ENCODE results near the gene GIMAP1.

The GIMAP1 gene

DNA sequence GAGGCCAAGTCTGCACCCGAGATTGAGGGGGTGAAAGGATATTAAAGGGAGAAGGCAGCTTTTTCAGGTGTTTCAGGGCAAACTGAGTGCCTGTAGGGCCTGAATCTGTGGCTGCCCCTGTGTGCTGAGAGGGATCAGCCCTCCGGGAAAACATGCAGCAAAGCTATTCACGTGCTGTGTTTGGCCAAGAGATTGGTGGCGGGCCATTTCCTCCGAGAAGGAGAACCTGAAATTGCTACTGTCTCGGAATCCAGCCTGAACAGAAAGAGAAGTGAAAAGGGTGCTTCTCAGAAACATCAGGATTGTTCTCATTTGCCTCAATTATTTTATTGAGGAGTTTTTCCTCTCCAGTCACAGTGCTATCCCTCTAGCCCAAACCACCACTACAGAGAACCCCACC, 36.8 kb downstream of the GIMAP1 start:
- Histone ChIP-seq H3K4me1 (ENCODE audit: control insufficient read depth in 1 of 2, insufficient read depth in 1 of 2, low read depth in 1 of 2, low read length in 1 of 2) (no peaks in the 10 kb centered on the region), H3K27ac (no peak overlapping the region), H3K4me3 (ENCODE audit: low read depth in 1 of 2, low read length in 1 of 2) (no peak overlapping the region), H3K9me3 (no peaks in the 10 kb centered on the region), H3K36me3 (no peaks in the 10 kb centered on the region), H3K27me3 (peaks cover 6% of the 10 kb centered on the region)
- TF ChIP-seq, protein P1, sequence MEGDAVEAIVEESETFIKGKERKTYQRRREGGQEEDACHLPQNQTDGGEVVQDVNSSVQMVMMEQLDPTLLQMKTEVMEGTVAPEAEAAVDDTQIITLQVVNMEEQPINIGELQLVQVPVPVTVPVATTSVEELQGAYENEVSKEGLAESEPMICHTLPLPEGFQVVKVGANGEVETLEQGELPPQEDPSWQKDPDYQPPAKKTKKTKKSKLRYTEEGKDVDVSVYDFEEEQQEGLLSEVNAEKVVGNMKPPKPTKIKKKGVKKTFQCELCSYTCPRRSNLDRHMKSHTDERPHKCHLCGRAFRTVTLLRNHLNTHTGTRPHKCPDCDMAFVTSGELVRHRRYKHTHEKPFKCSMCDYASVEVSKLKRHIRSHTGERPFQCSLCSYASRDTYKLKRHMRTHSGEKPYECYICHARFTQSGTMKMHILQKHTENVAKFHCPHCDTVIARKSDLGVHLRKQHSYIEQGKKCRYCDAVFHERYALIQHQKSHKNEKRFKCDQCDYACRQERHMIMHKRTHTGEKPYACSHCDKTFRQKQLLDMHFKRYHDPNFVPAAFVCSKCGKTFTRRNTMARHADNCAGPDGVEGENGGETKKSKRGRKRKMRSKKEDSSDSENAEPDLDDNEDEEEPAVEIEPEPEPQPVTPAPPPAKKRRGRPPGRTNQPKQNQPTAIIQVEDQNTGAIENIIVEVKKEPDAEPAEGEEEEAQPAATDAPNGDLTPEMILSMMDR (IDR thresholded peaks at IDR 0.05) = no peak

DNA sequence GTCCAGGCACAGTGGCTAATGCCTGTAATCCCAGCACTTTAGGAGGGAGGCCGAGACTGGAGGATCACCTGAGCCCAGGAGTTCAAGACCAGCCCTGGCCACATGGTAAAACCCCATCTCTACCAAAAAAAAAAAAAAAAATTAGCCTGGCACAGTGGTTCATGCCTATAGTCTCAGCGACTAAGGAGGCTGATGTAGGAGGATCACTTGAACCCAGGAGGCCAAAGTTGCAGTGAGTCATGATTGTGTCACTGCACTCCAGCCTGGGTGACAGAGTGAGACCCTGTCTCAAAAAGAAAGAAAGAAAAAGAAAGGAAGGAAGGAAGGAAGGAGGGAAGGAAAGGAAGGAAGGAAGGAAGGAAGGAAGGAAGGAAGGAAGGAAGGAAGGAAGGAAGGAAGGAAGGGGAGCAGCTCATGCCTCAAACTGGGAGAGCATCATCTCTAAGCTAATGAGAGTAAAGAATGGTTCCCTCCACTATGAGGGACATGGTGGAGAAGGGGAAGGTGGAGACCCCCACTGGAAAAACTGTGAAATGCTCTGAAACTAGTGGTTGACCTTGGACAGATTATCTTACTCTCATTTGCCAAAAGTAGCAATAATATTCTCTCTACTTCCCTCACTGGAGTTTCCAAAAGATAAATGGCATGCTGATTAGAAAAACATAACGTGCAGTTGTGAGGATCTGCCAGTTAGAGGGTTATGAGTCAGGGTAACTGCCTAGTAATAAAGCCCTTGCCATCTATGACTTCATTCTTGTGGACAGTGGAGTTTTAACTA, 37.6 kb downstream of the GIMAP1 start:
- no peak overlapping the region for H3K4me3 ChIP-seq (ENCODE audit: low read depth in 1 of 2, low read length in 1 of 2)
- peaks cover 6% of the 10 kb centered on the region for H3K27me3 ChIP-seq
- no peaks in the 10 kb centered on the region for H3K9me3 ChIP-seq
- no peaks in the 10 kb centered on the region for H3K36me3 ChIP-seq
- H3K27ac ChIP-seq = no peak overlapping the region
- TF ChIP-seq, protein P1 (IDR thresholded peaks at IDR 0.05) = no peak
- no peaks in the 10 kb centered on the region for H3K4me1 ChIP-seq (ENCODE audit: control insufficient read depth in 1 of 2, insufficient read depth in 1 of 2, low read depth in 1 of 2, low read length in 1 of 2)

DNA sequence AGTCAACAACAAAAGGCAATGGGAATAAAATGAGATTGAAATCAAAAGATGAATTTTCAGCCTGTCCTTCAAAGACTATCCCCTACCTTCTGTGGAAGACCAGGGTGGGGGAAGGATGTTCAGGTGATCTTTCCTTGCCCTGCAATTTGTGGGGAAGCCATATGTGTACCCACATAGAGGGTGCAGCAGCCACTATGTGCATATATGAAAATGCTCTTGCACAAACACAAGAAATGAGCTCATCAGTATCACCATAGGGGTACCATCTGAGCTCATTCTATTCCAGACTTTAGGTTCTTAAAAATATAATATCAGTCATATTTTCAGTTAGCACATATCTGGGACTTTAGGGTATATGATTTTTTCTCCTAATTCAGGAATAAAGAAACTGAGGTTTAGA, 38.5 kb downstream of the GIMAP1 start:
- Histone ChIP-seq H3K27ac (no peak overlapping the region), H3K4me1 (ENCODE audit: control insufficient read depth in 1 of 2, insufficient read depth in 1 of 2, low read depth in 1 of 2, low read length in 1 of 2) (no peaks in the 10 kb centered on the region), H3K9me3 (no peaks in the 10 kb centered on the region), H3K27me3 (peaks cover 6% of the 10 kb centered on the region), H3K36me3 (no peaks in the 10 kb centered on the region), H3K4me3 (ENCODE audit: low read depth in 1 of 2, low read length in 1 of 2) (no peak overlapping the region)
- TF ChIP-seq, protein P1 (IDR thresholded peaks at IDR 0.05) = no peak

DNA sequence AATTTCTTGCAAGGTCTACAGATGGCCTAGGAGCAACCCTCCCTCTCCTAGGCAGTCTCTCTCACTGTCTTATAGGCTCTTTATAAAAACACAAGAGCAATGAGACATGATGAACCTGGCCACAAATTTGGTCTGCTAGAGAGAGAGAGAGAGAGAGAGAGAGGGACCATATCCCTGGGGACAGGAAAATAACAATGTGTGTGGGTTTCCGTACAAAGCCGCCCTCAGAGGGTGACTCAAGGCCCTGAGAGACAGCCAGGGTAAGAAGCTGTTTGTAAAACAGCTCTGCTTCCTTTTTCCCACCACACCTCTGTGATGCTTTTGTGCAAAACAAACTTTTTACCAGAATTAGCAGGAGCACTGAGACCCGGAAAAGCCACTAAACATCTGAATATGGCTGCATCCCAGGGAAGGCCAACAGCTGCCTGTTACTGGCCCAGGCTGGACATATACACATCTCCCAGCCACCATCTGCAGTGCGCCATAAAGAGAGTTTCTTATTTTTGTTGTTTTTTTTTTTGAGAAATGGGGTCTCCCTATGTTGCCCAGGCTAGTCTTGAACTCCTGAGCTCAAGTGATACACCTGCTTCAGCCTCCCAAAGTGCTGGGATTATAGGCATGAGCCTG, 39.2 kb downstream of the GIMAP1 start:
- Histone ChIP-seq H3K27ac (no peak overlapping the region), H3K4me1 (ENCODE audit: control insufficient read depth in 1 of 2, insufficient read depth in 1 of 2, low read depth in 1 of 2, low read length in 1 of 2) (no peaks in the 10 kb centered on the region), H3K27me3 (peaks cover 6% of the 10 kb centered on the region), H3K4me3 (ENCODE audit: low read depth in 1 of 2, low read length in 1 of 2) (no peak overlapping the region), H3K36me3 (no peaks in the 10 kb centered on the region), H3K9me3 (no peaks in the 10 kb centered on the region)
- TF ChIP-seq, protein P1 (IDR thresholded peaks at IDR 0.05) = no peak

DNA sequence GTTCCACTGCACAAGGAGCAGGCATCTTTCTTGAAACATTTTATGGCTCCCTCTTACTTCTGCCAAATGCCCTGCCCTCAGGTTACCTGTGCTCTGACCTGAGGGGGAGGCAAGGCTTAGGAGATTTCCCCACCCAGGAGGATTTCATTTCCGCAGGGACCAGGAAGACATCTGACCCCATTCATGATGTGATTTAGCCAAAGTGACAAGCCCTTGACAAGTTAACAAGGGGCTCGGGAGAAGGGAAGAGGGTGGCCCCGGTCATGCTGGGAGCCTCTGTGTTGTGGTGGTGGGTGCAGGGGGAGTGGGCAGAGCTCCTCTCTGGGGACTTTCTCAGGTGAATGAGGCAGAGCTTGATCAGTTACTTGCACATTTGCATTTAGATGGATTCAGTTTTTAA, 39.8 kb downstream of the GIMAP1 start:
- TF ChIP-seq, protein P1 (IDR thresholded peaks at IDR 0.05) = no peak
- peaks cover 6% of the 10 kb centered on the region for H3K27me3 ChIP-seq
- H3K4me3 ChIP-seq (ENCODE audit: low read depth in 1 of 2, low read length in 1 of 2) = no peak overlapping the region
- no peak overlapping the region for H3K27ac ChIP-seq
- H3K4me1 ChIP-seq (ENCODE audit: control insufficient read depth in 1 of 2, insufficient read depth in 1 of 2, low read depth in 1 of 2, low read length in 1 of 2) = no peaks in the 10 kb centered on the region
- H3K9me3 ChIP-seq = no peaks in the 10 kb centered on the region
- H3K36me3 ChIP-seq = no peaks in the 10 kb centered on the region
